K562 (cell line): ENCODE results near the gene PHF10. TPM values are rescaled to one million over a fixed set of nuclear protein-coding genes. Genes with fewer than 3 reads are reported as not detected.
A peak's percentile ranks its signal among the peaks of the same experiment; 100 is the strongest.

Experiments used
- CREM ChIP-seq: IDR thresholded peaks from 2 replicates; pipeline ENCODE4 v1.6.1; 2014; ENCODE audit warnings: antibody characterized with exemption, low read depth
- SIX5 ChIP-seq, 2 experiments: IDR thresholded peaks; 2 replicates each; pipeline ENCODE4 v1.6.1; 2011; ENCODE audit warnings: low read length in 2 of 2, borderline replicate concordance in 1 of 2, low read depth in 1 of 2, mild to moderate bottlenecking in 1 of 2, moderate library complexity in 1 of 2; ENCODE audit not compliant: insufficient read depth in 1 of 2
- SLC30A9 ChIP-seq: fragments of 250-450 bp; sonication (Bioruptor Pico); IDR thresholded peaks from 2 replicates; pipeline ENCODE4 v1.8.0; 2022; ENCODE audit warnings: mild to moderate bottlenecking, moderate library complexity
- ZNF197 ChIP-seq: fragments of 200-800 bp; sonication (Bioruptor generic); IDR thresholded peaks from 2 replicates; pipeline ENCODE4 v1.6.1; 2016; ENCODE audit warnings: low read depth, missing genetic modification characterization, missing compliant biosample characterization
- ZNF224 ChIP-seq: sonication (generic); formaldehyde crosslinking; IDR thresholded peaks from 2 replicates; pipeline ENCODE4 v1.8.0; 2022; ENCODE audit warnings: mild to moderate bottlenecking, missing genetic modification reagents
- ZNF282 ChIP-seq: sonication (generic); formaldehyde crosslinking; IDR thresholded peaks from 2 replicates; pipeline ENCODE4 v1.8.1; 2023; ENCODE audit warnings: missing genetic modification reagents
- polyA plus RNA-seq, 8 experiments: library from polyadenylated mRNA; depleted of rRNA in 4 of 8; stranded (reverse) in 5 of 8; unstranded in 3 of 8; fragments of >200 nt; fragmentation: Nextera tagmentation in 2 of 8; fragmentation: Illumina TruSeq in 1 of 8; extraction: Ambion mirVana in 2 of 8; extraction: Trizol in 1 of 8; gene quantifications; 2 replicates each; pipeline versions ENCODE4 v1.2.1 to v1.2.3, GENCODE V29; 2011 to 2014; ENCODE audit warnings: inconsistent platforms in 1 of 8, missing spikeins in 1 of 8
- total RNA-seq, 7 experiments: library from RNA; depleted of rRNA in 6 of 7; stranded (reverse); fragments of >200 nt in 6 of 7; fragmentation: Illumina TruSeq in 2 of 7; extraction: Trizol in 2 of 7; gene quantifications; 2 replicates each; pipeline versions ENCODE4 v1.2.1 to v1.2.3, GENCODE V29; 2011 to 2021; ENCODE audit warnings: low replicate concordance in 1 of 7
- TF ChIP-seq, protein P1 (sequence below), 2 experiments: fragments of 450-650 bp; formaldehyde crosslinking in 1 of 2; IDR thresholded peaks; 2 replicates each; pipeline versions ENCODE4 v1.4.0 to v1.6.1; 2014 to 2020; ENCODE audit warnings: mild to moderate bottlenecking in 2 of 2, borderline replicate concordance in 1 of 2, low read depth in 1 of 2
- TF ChIP-seq, protein P2 (sequence below): fragments of 450-650 bp; IDR thresholded peaks from 2 replicates; pipeline ENCODE4 v1.6.1; 2017; ENCODE audit warnings: antibody characterized with exemption, mild to moderate bottlenecking
- TF ChIP-seq, protein P3 (sequence below): fragments of 250-450 bp; sonication (Bioruptor Pico); IDR thresholded peaks from 2 replicates; pipeline ENCODE4 v1.8.0; 2021; ENCODE audit warnings: mild to moderate bottlenecking, moderate library complexity
- TF ChIP-seq, protein P4 (sequence below): IDR thresholded peaks from 2 replicates; pipeline ENCODE4 v1.6.1; 2011; ENCODE audit not compliant: insufficient read length; ENCODE audit errors: extremely low read depth

PHF10 gene
- total and polyA plus RNA-seq, 9 of the 15 experiments (the other 6 are each of a cell fraction or from before 2014, with no cell fraction given), result 23.9 to 88.9 (median 46.0) TPM

DNA sequence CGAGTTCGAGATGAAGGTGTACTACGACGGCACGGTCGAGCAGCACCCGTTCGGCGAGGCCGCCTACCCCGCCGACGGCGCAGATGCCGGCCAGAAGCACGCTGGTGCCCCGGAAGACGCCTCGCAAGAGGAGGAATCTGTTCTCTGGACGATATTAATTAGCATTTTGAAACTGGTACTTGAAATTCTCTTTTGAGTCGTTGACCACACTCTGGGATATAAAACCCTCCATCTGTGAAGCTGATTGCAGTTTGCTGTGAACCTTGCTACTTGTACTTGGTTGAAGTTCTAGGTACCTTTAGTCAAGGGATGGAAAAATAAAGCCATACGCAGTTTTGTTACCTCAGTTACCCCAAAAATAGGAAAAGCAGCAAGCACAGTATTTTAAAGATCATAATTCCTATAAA, 21.5 kb downstream of the PHF10 start (continued):
- TF ChIP-seq, protein P1, sequence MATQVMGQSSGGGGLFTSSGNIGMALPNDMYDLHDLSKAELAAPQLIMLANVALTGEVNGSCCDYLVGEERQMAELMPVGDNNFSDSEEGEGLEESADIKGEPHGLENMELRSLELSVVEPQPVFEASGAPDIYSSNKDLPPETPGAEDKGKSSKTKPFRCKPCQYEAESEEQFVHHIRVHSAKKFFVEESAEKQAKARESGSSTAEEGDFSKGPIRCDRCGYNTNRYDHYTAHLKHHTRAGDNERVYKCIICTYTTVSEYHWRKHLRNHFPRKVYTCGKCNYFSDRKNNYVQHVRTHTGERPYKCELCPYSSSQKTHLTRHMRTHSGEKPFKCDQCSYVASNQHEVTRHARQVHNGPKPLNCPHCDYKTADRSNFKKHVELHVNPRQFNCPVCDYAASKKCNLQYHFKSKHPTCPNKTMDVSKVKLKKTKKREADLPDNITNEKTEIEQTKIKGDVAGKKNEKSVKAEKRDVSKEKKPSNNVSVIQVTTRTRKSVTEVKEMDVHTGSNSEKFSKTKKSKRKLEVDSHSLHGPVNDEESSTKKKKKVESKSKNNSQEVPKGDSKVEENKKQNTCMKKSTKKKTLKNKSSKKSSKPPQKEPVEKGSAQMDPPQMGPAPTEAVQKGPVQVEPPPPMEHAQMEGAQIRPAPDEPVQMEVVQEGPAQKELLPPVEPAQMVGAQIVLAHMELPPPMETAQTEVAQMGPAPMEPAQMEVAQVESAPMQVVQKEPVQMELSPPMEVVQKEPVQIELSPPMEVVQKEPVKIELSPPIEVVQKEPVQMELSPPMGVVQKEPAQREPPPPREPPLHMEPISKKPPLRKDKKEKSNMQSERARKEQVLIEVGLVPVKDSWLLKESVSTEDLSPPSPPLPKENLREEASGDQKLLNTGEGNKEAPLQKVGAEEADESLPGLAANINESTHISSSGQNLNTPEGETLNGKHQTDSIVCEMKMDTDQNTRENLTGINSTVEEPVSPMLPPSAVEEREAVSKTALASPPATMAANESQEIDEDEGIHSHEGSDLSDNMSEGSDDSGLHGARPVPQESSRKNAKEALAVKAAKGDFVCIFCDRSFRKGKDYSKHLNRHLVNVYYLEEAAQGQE (IDR thresholded peaks at IDR 0.05; ENCODE audit: borderline replicate concordance), result no peak
- TF ChIP-seq, protein P1 (CRISPR knock-in tag; IDR thresholded peaks at IDR 0.05; ENCODE audit: low read depth), result no peak
- TF ChIP-seq, protein P2, sequence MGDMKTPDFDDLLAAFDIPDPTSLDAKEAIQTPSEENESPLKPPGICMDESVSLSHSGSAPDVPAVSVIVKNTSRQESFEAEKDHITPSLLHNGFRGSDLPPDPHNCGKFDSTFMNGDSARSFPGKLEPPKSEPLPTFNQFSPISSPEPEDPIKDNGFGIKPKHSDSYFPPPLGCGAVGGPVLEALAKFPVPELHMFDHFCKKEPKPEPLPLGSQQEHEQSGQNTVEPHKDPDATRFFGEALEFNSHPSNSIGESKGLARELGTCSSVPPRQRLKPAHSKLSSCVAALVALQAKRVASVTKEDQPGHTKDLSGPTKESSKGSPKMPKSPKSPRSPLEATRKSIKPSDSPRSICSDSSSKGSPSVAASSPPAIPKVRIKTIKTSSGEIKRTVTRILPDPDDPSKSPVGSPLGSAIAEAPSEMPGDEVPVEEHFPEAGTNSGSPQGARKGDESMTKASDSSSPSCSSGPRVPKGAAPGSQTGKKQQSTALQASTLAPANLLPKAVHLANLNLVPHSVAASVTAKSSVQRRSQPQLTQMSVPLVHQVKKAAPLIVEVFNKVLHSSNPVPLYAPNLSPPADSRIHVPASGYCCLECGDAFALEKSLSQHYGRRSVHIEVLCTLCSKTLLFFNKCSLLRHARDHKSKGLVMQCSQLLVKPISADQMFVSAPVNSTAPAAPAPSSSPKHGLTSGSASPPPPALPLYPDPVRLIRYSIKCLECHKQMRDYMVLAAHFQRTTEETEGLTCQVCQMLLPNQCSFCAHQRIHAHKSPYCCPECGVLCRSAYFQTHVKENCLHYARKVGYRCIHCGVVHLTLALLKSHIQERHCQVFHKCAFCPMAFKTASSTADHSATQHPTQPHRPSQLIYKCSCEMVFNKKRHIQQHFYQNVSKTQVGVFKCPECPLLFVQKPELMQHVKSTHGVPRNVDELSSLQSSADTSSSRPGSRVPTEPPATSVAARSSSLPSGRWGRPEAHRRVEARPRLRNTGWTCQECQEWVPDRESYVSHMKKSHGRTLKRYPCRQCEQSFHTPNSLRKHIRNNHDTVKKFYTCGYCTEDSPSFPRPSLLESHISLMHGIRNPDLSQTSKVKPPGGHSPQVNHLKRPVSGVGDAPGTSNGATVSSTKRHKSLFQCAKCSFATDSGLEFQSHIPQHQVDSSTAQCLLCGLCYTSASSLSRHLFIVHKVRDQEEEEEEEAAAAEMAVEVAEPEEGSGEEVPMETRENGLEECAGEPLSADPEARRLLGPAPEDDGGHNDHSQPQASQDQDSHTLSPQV, result 0 out of 2 replicates have a peak, but pooled peaks have one; percentile 35
- no peak; the same call in 1 of the 2 replicates for TF ChIP-seq CREM
- TF ChIP-seq ZNF282, result 0 out of 2 replicates have a peak, but pooled peaks have one; percentile 61
- no peak for TF ChIP-seq ZNF197 (CRISPR knock-in tag)
- no peak for TF ChIP-seq SIX5 (IDR thresholded peaks at IDR 0.05; ENCODE audit: borderline replicate concordance in 1 of 2, insufficient read depth in 1 of 2, low read depth in 1 of 2, low read length in 2 of 2)
- TF ChIP-seq ZNF224 (CRISPR knock-in tag), result no peak
- TF ChIP-seq SLC30A9, result no peak
- TF ChIP-seq, protein P3, sequence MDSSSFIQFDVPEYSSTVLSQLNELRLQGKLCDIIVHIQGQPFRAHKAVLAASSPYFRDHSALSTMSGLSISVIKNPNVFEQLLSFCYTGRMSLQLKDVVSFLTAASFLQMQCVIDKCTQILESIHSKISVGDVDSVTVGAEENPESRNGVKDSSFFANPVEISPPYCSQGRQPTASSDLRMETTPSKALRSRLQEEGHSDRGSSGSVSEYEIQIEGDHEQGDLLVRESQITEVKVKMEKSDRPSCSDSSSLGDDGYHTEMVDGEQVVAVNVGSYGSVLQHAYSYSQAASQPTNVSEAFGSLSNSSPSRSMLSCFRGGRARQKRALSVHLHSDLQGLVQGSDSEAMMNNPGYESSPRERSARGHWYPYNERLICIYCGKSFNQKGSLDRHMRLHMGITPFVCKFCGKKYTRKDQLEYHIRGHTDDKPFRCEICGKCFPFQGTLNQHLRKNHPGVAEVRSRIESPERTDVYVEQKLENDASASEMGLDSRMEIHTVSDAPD (CRISPR knock-in tag), result no peak
- TF ChIP-seq, protein P4, sequence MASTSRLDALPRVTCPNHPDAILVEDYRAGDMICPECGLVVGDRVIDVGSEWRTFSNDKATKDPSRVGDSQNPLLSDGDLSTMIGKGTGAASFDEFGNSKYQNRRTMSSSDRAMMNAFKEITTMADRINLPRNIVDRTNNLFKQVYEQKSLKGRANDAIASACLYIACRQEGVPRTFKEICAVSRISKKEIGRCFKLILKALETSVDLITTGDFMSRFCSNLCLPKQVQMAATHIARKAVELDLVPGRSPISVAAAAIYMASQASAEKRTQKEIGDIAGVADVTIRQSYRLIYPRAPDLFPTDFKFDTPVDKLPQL, result no peak
